ENCODE measurements around the gene ARHGAP32.

GRCh38 chr11:128970598-128971190 lies 221.4 kb downstream of the ARHGAP32 start:
- TF ChIP-seq POLR2AphosphoS5 (IDR thresholded peaks at IDR 0.05; ENCODE audit: low read depth, low read length) (no peak), POLR2A (IDR thresholded peaks at IDR 0.05; ENCODE audit: low read depth, low read length) (no peak)
